ENCODE results near the gene USH1G.

- no peak for TF ChIP-seq EZH2 (IDR thresholded peaks at IDR 0.05; ENCODE audit: low read length)
- TF ChIP-seq, protein P1, sequence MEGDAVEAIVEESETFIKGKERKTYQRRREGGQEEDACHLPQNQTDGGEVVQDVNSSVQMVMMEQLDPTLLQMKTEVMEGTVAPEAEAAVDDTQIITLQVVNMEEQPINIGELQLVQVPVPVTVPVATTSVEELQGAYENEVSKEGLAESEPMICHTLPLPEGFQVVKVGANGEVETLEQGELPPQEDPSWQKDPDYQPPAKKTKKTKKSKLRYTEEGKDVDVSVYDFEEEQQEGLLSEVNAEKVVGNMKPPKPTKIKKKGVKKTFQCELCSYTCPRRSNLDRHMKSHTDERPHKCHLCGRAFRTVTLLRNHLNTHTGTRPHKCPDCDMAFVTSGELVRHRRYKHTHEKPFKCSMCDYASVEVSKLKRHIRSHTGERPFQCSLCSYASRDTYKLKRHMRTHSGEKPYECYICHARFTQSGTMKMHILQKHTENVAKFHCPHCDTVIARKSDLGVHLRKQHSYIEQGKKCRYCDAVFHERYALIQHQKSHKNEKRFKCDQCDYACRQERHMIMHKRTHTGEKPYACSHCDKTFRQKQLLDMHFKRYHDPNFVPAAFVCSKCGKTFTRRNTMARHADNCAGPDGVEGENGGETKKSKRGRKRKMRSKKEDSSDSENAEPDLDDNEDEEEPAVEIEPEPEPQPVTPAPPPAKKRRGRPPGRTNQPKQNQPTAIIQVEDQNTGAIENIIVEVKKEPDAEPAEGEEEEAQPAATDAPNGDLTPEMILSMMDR (optimal IDR thresholded peaks at IDR 0.05 in 1 of 3, IDR thresholded peaks at IDR 0.05 in 1 of 3, conservative IDR thresholded peaks at IDR 0.05 in 1 of 3; ENCODE audit: extremely low read depth in 1 of 3, insufficient read depth in 2 of 3, low read length in 3 of 3): no peak
Observed at GRCh38 chr17:74872313-74873036, 50.6 kb downstream of the USH1G start, which contains the start of gene FDXR.

All from keratinocyte (primary cell).